HFFc6 (cell line): Measurements from ENCODE around the gene ZG16B. TPM values are rescaled to one million over a fixed set of nuclear protein-coding genes. Genes with fewer than 3 reads are reported as not detected.

ENCODE experiments used
- DNase-seq: peaks from one replicate; pipeline ENCODE4 v3.0.0-alpha.2; 2018
- H3K27ac Mint-ChIP-seq: 2 replicates; pipeline ENCODE4 v1.8.0; 2020; ENCODE audit warnings: mild to moderate bottlenecking, mixed read lengths
- H3K27me3 Mint-ChIP-seq: 2 replicates; pipeline ENCODE4 v1.8.0; 2021; ENCODE audit warnings: mild to moderate bottlenecking, moderate library complexity, mixed read lengths; ENCODE audit not compliant: insufficient read depth
- H3K36me3 Mint-ChIP-seq: 2 replicates; pipeline ENCODE4 v1.8.0; 2021; ENCODE audit warnings: low read depth, mixed read lengths
- H3K4me1 Mint-ChIP-seq: 2 replicates; pipeline ENCODE4 v1.8.0; 2020; ENCODE audit warnings: low read depth, mixed read lengths
- H3K4me3 Mint-ChIP-seq: 2 replicates; pipeline ENCODE4 v1.8.0; 2020; ENCODE audit warnings: mild to moderate bottlenecking, moderate library complexity, mixed read lengths
- H3K9me3 Mint-ChIP-seq: 2 replicates; pipeline ENCODE4 v1.8.0; 2020; ENCODE audit warnings: mild to moderate bottlenecking, mixed read lengths
- long read RNA-seq: library from polyadenylated mRNA; unstranded; transcript quantifications from one replicate; pipeline ENCODE4 v2.0.0, GENCODE V29; 2019
- total RNA-seq, 6 experiments: library from RNA; stranded (reverse); fragmentation: NEBNext Ultra II Directional; extraction: Animal tissue kit (Norgen Biotek cat#: 25700); gene quantifications; 2 replicates in 1 of 6; 3 replicates in 5 of 6; pipeline ENCODE4 v1.2.3, GENCODE V29; 2021
- TF ChIP-seq, protein P1 (sequence below): fragments of 200-600 bp; sonication (generic); IDR thresholded peaks from 2 replicates; pipeline ENCODE4 v1.5.0; 2021; ENCODE audit warnings: antibody characterized with exemption, mild to moderate bottlenecking

The ZG16B gene, protein sequence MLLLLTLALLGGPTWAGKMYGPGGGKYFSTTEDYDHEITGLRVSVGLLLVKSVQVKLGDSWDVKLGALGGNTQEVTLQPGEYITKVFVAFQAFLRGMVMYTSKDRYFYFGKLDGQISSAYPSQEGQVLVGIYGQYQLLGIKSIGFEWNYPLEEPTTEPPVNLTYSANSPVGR
- under 1 TPM in 4 of 6 experiments, not detected in 2; 0.41 to 0.68 (median 0.46) TPM for total RNA-seq
- long read RNA-seq, result 0 reads

DNA sequence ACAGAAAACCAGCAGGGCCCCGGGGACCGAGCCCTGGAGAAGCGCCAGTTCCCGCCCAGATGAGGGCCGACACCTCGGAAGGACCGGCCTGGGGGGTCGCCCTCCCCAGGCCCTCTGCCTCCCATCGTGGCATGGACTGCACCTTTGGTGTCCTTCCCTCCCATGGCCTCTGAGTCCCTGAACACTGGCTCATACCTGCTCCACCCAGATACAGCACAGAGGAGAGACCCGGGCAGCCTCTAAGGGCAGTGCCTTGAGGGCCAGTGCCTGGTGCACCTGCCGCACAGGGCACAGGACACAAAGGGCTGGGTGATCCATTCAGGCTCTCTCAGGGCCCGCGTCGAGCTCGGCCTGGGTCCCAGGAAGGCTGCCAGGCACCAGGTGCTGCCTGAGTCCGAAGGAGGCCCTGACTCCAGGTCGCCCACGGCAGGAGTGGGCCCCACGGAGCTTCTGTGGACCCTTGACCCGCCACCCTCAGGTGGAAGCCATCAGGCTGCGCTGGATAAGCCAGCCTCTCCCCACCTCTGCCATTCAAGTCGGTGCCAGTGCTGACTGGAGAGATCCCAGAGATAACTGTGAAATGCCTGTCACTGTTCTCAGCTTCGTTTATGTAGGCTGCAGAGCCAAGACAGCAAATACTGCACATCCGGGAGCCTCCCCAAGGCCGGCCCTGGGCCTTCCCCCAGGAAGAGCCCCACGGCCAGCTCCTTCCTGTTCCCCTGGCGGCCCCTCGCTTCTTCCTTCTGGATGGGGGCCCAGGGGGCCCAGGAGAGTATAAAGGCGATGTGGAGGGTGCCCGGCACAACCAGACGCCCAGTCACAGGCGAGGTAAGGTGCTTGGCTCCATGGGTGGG lies at the start of gene ZG16B:
TSS of gene ZG16B (plus strand) at position 803 of the 854 bp plus-strand sequence. CDS start 139 bp downstream, outside the sequence.
- no peak for DNase-seq
- TF ChIP-seq, protein P1, sequence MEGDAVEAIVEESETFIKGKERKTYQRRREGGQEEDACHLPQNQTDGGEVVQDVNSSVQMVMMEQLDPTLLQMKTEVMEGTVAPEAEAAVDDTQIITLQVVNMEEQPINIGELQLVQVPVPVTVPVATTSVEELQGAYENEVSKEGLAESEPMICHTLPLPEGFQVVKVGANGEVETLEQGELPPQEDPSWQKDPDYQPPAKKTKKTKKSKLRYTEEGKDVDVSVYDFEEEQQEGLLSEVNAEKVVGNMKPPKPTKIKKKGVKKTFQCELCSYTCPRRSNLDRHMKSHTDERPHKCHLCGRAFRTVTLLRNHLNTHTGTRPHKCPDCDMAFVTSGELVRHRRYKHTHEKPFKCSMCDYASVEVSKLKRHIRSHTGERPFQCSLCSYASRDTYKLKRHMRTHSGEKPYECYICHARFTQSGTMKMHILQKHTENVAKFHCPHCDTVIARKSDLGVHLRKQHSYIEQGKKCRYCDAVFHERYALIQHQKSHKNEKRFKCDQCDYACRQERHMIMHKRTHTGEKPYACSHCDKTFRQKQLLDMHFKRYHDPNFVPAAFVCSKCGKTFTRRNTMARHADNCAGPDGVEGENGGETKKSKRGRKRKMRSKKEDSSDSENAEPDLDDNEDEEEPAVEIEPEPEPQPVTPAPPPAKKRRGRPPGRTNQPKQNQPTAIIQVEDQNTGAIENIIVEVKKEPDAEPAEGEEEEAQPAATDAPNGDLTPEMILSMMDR, result no peak
- H3K4me3 Mint-ChIP-seq, result no peak within 1 kb of the TSS
- H3K4me1 Mint-ChIP-seq, result peaks cover 3% of the 10 kb centered on the region
- peaks cover 34% of the 10 kb centered on the region for H3K27me3 Mint-ChIP-seq
- H3K27ac Mint-ChIP-seq, result no peak within 1 kb of the TSS
- no peaks in the 10 kb centered on the region for H3K36me3 Mint-ChIP-seq
- H3K9me3 Mint-ChIP-seq, result peaks cover 5% of the 10 kb centered on the region

DNA sequence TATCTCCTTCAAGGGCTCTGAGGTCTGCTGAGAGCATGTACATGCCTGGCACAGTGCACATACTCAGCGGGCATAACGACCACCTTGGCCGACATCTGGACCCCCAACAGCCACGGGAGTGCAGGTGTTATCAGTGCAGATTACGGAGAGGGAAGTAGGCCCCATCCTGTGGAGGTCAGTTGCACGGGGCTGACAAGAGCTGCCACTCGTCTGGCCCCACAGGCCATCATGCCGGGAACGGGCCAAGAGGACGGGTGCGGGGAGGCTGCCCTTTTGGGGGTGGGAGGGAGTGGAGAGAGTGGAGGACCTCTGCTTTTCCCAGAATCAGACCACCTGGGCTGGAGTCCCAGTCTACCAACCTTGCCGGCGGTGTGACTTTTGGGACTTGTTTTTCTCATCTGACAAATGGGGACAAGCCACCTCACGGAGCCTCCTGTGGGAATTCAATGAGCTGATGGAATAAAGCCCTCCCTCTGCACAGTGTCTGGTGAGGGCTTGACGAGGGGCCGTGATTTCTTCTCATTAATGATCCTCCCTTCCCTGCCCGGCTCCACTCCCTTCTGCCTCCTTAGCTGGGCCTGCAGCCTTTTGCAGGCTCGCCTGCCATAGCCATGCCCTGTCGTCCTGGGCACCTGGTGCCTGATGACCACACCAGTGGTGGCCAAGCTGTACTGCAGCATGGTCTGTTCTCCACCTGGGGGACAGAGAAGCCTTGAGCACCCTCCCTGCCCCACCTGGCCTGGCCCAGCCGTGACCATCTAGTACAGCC lies 47.3 kb upstream of the ZG16B start:
- DNase-seq, result no peak
- peaks cover 8% of the 10 kb centered on the region for H3K4me1 Mint-ChIP-seq
- no peak overlapping the region for H3K4me3 Mint-ChIP-seq
- H3K27ac Mint-ChIP-seq, result no peak overlapping the region
- TF ChIP-seq, protein P1, result no peak
- H3K27me3 Mint-ChIP-seq, result peaks cover 21% of the 10 kb centered on the region
- no peaks in the 10 kb centered on the region for H3K9me3 Mint-ChIP-seq
- 0 out of 2 replicates have a peak, but pooled peaks cover 5% of the 10 kb centered on the region for H3K36me3 Mint-ChIP-seq

DNA sequence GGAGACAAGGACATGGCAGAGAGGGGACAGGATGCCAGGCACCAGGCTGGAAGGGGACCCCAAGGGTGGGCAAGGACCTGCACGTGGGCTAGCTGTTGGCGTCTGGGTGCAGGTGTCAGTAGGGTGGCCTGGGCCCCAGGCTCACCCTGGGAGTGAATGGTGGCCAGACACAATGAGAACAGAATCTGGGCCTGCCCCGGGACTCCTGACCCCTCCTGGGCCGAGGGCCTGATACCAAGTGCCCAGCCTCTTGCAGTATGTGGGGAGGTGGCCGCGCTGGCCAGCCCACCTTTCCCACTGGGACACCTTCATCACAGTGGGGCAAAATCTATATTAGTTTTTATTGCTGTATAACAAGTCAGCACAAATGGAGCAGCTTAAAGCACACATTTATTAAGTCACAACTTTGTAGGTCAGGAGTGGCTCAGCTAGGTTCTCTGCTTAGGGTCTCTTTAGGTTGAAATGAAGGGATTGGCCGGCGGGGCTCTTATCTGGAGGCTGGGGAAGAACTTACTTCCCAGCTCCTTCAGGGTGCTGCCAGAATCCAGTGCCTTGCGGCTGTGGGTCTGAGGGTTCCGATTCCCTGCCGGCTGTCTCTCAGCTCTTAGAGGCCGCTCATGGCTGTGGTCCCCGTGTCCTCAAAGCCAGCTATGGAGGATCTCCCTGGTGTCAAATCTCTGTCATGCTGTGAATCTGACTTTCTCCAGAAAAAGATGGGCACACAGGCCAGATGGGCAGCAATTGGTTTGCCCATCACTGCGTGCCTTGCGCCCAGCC lies 46.3 kb upstream of the ZG16B start:
- Mint-ChIP-seq H3K9me3 (no peaks in the 10 kb centered on the region), H3K27ac (no peak overlapping the region), H3K27me3 (peaks cover 21% of the 10 kb centered on the region), H3K36me3 (no peaks in the 10 kb centered on the region), H3K4me1 (no peaks in the 10 kb centered on the region), H3K4me3 (no peak overlapping the region)
- no peak for DNase-seq
- TF ChIP-seq, protein P1, result no peak

DNA sequence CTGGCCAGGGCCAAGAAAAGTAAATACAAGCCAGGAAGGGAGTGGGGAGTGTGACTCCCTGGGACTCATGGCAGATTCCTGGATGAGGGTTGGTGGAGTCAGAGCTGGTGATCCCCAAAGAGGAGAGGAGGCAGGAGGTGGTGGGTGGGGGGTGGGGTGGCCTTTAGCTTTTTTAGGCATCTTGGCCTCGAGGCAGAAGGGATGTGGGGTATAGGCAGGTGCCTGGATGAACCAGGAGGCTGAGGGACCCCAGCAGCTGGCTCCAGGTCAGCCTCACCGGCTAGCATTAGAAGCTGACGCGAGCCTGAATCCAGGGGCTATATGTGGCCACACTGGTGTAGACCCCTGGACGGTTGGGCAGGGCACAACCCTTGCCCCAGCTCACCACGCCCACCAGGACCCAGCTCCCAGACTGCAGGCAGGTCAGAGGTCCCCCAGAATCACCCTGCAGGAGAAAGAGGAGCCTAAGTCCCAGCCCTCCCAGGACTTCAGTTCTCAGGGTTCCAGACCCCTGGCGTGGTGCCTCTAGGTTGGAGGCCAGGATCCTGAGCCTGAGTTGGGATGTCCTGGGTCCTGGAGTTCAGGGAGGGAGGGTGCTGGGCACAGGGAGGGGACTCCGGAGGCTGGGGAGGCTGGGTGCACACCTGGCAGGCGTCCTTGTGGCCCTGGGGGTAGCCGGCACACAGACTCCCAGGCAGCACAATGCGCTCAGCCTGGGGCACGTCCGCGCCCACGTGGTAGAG lies 45.6 kb upstream of the ZG16B start:
- no peaks in the 10 kb centered on the region for H3K4me1 Mint-ChIP-seq
- no peak overlapping the region for H3K4me3 Mint-ChIP-seq
- H3K9me3 Mint-ChIP-seq, result no peaks in the 10 kb centered on the region
- no peak overlapping the region for H3K27ac Mint-ChIP-seq
- H3K27me3 Mint-ChIP-seq, result peaks cover 27% of the 10 kb centered on the region
- no peak for DNase-seq
- H3K36me3 Mint-ChIP-seq, result no peaks in the 10 kb centered on the region
- TF ChIP-seq, protein P1, result no peak
